Putamen (tissue), 1 donor: Measurements from ENCODE around the gene KRTCAP3.
"Not testable (repeated sequence)": the region's sequence is repeated elsewhere in the genome, so short reads cannot be mapped to it uniquely, and the experiment has no call there.

Source experiments
- DNase-seq: peaks from one replicate; pipeline ENCODE4 v3.0.0-alpha.2; 2016; ENCODE audit warnings: low spot score

KRTCAP3 gene, protein sequence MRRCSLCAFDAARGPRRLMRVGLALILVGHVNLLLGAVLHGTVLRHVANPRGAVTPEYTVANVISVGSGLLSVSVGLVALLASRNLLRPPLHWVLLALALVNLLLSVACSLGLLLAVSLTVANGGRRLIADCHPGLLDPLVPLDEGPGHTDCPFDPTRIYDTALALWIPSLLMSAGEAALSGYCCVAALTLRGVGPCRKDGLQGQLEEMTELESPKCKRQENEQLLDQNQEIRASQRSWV

DNA sequence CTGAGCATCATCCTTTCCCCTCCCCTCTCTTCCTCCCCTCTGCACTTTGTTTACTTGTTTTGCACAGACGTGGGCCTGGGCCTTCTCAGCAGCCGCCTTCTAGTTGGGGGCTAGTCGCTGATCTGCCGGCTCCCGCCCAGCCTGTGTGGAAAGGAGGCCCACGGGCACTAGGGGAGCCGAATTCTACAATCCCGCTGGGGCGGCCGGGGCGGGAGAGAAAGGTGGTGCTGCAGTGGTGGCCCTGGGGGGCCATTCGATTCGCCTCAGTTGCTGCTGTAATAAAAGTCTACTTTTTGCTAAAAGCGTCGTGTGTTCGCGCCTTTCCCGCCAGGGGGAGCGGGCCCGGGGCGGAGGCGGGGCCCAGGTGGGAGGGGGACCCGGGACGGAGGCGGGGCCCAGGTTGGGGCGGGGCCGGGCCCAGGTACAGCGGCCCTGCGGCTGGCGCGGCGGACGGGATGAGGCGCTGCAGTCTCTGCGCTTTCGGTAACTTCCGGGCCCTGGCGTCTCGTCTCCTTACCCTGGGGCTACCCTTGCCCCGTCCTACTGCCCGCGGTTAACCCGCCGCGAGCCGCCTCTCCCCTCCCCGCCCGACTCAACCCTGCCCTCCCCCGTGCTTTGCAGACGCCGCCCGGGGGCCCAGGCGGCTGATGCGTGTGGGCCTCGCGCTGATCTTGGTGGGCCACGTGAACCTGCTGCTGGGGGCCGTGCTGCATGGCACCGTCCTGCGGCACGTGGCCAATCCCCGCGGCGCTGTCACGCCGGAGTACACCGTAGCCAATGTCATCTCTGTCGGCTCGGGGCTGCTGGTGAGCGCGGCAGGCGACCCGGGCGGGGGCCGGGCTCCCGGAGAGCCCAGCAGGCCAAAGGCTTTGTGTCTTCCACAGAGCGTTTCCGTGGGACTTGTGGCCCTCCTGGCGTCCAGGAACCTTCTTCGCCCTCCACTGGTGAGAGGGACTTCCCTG, at the start of gene KRTCAP3:
Gene KRTCAP3, plus strand, starts transcription at position 424 of the 962 bp plus-strand sequence. Its CDS starts 32 bp downstream, at position 456.
- no peak for DNase-seq

DNA sequence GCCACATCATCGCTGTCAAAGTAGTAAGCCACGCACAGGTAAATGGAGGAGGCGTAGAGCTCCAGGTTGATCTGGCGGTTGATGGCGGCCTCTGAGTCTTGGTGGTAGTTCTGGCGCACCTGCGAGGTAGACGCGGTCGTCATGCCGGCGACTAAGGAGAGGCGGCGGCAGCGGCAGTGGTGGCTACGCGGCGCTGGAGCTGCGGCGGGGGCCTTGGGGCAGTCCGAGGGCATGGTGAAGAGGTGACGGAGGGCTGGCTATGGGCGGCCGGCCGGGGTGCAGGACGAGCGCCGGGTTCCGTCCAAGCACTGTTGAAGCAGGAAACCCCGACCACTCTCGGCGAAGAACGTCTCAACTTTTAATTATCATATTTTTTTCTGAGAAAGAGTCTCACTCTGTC, 49.0 kb upstream of the KRTCAP3 start:
- no peak for DNase-seq

DNA sequence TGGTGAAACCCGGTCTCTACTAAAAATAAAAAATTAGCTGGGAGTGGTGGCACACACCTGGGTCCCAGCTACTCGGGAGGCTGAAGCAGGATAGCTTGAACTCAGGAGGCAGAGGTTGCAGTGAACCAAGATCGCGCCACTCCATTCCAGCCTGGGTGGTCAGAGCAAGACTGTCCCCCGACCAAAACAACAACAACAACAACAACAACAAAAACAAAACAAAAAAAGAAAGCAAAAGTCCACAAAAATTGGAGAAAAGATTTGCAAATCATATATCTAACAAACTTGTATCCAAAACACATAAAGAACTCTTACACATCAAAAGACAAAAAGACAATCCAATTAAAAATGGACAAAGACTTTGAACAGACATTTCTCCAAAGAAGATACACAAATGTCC, 43.2 kb upstream of the KRTCAP3 start:
- no peak for DNase-seq

DNA sequence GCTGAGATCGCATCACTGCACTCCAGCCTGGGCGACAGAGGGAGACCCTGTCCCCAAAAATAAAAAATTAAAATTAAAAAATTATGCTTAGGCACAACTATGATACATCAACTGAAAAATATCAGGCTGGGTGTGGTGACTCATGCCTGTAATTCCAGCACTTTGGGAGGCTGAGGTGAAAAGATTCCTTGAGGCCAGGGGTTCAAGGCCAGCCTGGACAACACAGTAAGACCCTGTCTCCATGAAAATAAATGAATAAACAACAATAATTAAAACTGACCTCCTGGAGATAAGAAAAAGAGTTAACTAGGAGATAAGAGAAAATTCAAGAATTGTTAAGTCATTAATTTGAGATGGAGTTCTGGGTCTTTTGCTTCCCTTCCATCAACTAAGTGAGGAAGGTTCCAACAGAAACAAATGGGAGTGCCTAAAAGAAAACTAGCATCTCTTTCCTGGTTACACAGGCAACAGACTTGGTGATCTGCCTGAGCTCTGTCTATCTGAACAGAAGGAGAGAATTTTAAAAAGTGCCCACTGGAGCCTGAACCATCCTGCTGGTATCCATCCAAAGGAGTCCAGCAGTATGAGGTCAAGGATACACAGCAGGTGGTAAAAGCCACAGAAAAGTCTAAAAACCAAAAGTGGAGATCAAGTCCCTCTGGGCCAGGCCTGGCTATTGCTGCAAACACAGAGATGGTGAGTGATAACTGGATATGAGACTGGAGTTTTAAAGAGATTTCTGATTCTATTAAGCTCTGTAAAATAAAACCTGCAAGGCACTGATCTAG, 41.6 kb upstream of the KRTCAP3 start:
- no peak for DNase-seq

DNA sequence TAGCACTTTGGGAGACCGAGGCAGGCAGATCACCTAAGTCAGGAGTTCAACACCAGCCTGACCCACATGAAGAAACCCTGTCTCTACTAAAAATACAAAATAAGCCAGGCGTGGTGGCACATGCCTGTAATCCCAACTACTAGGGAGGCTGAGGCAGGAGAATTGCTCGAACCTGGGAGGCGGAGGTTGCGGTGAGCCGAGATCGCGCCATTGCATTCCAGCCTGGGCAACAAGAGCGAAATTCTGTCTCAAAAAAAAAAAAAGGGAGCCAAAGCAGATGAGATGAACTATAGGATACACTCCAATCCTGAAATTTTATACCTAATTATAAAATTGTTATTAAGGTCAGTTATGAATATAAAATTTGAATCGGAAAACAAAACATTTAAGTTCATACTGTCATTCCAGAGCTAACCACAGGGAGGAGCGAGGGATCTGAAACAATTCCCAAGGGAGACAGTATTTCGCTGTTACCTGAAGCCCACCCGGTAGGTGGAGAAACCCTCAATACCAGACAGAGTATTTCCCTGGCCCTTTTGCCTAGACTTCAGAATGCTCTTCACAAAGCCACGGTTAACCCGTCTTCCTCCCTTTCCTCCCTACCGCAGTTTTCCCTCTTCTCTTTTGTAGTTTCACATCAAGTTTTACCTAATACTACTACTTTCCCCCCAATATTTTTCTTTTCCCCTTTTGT, 34.2 kb upstream of the KRTCAP3 start:
- DNase-seq, result no peak

DNA sequence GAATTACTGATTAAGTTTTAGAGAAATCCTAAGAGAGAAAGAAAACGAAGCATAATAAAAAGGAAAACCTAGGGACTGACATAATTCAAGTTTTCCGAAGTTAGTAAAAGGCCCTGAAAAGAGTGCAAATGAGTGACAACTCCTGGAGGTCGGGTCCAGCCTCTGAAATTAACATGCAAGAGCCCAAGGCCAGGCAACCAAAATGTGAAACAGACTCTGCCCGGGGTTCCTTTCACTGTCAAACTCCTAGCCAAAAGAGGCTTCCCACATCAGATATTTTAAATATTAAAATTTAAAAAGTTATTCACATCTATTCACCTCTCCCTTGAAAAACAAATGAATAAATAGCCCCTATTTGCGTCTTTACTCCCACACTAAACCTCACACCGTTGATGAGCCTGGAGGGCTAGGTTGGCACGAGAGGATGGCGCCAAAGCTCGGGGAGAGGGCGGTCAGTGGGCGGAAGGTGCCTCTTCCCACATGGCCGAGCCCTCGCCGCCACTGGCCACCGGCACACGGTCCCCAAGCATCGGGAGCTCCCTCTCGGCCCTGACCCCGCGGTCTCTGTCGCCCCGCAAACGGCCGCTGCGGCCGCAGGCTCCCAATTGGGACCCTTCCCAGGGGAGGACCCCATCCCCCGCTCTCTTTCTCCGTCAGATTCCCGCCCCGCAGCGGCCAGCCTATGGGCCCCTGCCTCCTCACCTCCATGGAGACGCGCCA, 33.4 kb upstream of the KRTCAP3 start:
- DNase-seq, result no peak

DNA sequence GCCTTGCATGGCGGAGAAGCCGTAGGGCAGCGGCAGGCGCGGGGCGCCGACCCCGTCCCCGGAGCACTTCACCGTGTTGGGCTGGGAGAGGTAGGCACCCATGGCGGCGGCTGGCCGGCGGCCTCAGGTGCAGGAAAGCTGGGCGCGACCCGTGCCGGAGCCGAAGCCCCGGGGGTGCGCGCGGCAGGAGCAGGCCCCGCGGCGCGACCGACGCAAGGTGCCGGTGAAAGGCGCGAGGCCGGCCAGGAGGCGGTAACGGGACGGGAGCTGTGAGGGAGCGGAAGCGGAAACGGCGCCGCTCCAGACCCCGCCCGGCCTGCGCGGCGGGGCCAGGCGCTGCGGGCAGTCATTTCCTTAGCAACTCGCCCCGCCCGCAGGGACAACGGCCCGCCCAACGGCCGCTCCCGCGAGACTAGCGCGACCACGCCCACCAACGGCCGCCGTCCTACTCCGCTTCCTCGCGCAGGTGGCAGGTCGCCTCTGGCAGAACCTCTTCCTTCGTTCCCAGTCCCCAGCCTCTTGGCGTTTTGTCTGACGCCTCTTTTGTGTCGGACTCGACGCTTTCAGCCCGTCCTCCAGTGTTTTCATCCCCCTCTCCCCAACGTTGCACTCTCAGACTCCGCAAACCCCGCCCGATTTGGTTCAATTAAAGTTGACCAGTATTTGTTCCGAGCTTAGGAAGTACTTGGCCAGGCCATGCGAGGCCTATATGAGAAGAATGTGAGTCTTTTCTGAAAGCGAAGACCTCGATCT, 32.7 kb upstream of the KRTCAP3 start, which contains the start of gene PPM1G:
Gene PPM1G, minus strand, starts transcription at position 271 of the 753 bp plus-strand sequence. Its CDS starts 169 bp downstream, at position 102.
- DNase-seq, result peak; percentile 94

DNA sequence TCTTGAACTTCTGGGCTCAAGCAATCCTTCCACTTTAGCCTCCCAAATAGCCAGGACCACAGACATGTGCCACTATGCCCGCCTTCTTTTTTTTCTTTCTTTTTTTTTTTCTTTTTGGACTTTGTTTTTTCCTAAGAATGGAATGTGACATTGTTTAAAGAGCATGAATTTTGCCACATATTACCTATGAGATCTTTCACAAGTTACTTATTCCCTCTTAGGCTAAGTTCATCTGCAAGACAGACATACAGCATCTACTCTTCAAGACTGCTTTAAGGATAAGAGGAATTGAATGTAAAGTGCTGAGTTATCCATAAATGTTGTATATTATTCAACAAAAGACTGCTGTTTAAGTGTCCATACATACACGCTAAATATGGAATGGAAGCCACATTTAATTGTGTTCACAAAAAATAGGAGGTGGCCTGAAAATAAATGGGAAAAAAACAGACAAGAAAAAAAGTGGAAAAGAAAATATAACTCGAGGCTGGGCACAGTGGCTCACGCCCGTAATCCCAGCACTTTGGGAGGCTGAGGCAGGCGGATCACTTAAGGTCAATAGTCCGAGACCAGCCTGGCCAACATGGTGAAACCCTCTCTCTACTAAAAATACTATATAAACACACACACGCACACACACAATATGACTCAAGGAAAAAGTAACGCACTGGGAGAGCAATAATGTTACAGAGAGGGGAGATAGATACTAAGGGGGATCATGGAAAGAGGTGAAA, 29.6 kb upstream of the KRTCAP3 start:
- DNase-seq, result no peak

DNA sequence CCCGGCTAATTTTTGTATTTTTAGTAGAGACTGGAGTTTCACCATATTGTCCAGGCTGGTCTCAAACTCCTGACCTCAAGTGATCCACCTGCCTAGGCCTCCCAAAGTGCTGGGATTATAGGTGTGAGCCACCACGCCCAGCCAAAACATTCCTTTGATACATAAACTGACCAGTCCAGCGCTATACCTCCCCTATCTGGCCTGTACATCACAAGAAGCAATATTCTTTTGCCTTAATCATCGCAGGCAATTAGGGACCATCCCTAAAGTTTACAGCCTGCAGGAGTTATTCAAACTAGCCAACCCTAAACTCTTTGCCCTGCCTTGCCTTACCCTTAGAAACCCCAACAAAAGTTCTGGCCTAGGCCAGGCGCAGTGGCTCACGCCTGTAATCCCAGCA, 26.0 kb upstream of the KRTCAP3 start:
- no peak for DNase-seq

DNA sequence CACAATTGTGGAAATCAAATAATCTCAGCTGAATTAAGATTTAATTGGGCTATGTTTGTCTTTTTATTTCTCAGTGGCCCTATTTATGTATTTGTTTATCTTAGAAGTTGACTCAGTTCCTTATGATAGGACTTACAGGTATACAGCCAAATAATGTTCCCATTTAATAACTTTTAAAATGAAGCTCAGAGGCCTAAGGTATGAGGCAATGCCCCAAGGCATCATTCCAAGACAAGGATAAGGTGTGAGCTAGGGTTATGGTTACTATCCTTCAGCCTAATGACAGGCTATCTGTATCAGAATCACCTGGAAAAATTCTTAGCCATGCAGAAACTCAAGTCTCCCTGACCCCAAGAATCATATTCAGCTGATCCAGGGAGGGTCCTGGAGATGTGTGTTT, 21.2 kb upstream of the KRTCAP3 start:
- no peak for DNase-seq

DNA sequence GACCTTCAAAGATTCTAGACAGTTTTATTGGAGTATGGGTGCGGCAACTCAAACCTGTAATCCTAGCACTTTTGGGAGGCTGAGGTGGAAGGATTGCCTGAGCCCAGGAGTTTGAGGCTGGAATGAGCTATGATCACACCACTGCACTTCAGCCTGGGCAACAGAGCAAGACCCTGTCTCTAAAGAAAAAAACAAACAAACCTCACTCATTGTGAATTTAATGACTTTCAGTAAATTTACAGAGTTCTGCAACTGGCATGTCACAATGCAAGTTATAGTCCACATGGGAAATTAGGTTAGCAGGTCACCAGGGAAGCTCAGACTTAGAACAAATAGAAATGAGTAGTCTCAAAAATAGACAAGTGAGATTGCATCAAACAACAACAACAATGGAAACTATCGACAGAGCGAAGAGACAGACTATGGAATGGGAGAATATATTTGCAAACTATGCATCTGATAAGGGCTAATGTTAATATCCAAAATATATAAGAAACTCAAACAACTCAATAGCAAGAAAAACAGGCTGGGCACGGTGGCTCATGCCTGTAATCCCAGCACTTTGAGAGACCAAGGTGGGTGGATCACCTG, 20.4 kb upstream of the KRTCAP3 start:
- DNase-seq, result no peak

DNA sequence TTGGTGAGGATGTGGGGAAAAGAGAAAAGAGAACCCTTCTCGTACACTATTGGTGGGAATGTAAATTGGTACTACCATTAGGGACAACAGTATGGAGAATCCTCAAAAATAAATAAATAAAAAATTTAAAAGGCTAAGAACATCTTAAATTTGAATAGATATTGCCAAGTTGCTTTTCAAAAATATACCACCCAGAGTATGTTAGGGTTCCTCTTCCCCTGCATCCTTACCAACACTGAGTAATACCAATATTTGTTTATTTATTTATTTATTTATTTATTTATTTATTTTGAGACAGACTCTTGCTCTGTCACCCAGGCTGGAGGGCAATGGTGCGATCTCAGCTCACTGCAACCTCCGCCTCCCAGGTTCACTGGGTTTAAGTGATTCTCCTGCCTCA, 19.2 kb upstream of the KRTCAP3 start:
- no peak for DNase-seq

DNA sequence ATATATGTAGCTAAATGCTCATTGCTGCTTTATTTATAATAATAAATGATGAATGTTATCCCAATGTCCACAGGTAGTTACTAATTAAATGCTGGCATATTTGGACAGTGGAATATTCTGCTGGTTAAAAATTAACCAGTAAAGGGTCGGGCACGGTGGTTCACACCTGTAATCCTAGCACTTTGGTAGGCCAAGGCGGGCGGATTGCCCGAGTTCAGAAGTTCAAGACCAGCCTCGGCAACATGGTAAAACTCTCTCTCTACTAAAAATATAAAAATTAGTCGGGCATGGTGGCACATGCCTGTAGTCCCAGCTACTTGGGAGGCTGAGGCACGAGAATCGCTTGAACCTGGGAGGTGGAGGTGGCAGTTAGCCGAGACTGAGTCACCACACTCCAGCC, 17.1 kb upstream of the KRTCAP3 start:
- not testable (repeated sequence) for DNase-seq

DNA sequence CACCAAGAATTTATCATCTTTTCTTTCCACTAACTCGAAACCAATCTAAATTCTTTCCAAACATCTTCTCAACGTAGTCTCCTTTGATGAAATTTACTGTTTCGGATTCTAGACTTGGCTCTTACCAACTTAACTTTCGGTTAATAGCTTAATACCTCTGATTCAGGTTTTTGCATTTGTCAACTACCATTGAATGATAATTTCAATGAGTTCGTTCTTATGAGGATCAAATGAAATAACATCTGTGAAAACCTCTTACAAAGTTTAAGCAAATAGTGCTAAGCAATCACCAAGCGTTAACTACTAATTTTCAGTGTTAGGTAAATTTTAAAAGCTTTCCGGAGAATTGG, 14.3 kb upstream of the KRTCAP3 start:
- no peak for DNase-seq

DNA sequence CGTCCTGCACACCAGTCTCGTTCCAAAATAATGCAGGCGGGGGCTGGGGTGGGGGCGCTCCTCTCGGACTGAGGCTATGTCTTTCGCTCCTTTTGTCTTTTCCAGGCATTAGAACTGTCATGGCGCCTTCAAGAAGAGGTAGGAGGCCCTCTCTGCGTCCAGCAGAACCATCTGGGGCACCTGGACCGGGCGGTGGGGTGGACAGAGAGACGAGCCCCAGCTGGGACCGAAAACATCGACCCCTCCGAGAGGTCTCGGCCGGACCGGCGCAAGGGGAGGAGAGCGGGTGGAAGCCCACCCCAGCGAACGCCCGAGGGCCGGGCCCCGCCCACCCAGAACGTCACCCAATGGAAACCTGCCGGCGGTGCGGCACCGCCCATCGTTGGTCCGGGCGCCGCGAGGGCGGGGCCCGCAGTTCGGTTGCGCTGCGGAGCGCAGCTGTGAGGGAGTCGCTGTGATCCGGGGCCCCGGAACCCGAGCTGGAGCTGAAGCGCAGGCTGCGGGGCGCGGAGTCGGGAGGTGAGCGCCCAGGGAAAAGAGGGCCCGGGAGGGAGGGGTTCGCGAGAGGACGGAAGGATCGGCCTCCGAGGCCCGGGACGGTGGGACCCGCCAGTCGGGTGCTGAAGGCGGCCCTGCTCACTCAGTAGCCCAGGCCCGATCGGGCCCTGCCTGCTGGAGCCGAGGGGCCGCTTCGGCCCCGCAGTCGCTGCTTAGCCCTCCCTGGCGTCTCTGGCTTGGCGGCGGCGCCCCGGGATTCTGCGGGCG, 13.8 kb upstream of the KRTCAP3 start, which contains the start of gene NRBP1:
Gene NRBP1, plus strand, starts transcription at position 419 of the 765 bp plus-strand sequence. CDS start 4,643 bp downstream, outside the sequence.
- DNase-seq, result peak; percentile 94

DNA sequence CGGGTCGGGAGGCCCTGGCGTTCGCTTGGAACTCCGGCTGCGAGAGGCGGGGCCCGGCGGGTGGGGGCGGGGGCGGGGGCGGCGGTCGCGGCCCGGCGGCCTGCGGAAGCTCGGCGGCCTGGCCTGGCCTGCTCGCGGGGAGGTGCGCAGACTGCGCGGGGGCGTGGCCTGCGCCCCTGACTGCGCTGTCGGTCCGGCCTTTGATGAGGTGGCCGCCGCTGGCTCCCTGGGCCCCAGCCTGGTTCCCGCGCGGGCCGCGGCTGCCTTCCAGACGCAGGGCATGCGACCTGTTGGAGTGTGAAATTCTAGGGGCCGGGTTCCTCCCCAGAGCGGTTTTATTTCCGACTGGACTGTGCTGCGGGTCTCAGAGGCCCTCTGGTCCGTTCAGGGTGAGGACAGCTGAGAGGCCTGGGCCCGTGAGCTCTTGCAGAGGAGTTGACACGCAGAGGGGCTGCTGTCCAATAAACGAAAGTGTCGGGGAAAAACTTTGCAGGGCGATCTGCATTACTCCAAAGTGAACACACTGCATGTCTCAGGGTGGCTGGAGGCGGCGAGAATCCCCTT, 13.1 kb upstream of the KRTCAP3 start:
- peak; percentile 70 for DNase-seq

DNA sequence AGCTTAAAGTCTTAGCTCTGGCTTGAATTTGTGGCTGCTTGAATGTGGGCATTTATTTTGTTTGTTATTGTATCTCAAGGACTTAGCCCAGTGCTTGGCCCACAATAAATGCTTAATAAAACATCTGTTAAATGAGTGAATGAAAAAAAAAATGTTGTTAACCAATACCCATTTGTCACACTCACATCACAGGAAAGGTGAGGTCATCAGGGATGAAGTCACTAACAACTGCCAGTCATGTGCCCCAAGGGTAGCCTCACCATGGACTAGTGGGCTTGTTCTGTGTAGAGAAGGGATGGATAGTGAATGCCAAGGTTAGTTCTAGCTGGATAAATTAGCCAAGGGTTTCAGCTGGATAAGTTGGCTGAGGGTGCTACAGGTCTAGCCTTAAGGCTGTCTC, 10.8 kb upstream of the KRTCAP3 start:
- DNase-seq, result no peak

DNA sequence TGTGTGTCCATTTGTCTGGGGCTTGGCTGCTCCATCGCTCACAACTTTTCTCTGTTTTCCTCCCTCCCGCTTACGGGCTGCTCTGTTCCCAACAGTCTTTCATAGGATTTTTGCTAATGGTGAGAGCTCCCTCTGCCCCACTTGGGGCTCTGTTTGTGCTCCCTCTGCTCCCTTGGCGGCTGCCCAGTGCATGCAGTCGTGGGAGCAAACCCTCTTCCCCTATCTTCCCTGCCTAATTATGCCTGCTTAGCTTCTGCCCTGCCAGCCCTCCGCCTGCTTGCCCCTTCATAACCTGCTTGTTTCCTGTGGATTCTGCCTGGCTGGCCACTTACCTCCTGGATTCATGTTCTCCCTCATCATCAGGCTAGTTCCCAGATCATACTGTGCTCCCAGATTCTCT, 6.6 kb upstream of the KRTCAP3 start:
- no peak for DNase-seq
